ENCODE results near the gene STEAP3.

Gene STEAP3

DNA sequence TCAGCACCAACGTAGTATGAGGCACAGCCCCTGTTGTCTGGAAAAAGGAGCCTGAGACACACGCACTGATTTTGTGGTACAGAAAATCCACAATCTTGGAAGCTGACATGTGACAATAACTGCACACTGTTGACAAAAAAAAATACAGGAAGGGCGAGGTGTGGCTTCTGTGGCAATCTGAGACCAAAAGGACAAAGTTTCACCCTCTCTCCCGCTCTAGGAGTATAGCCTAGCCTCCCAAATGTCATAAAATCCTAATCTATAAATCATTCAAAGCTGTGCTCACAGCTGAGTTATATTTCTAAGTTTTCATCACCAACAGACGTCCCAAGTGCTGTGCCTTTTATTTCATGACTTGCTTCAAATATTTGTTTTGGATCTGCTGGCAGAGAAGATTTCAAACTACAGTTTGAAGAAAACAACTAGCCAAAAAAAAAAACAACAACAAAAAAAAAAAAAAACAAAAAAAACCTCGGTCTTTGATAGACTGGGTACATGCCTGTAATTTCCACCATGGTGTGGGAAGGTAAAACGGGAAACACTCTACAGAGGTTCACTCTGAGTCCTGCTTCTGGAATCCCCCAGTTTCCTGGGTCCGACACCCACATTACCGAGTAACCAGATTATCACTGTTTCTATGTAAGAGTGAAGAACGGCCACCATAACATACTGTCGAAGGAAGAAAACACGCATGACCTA, 82.0 kb downstream of the STEAP3 start:
- no peak overlapping the region for H3K27ac ChIP-seq (ENCODE audit: insufficient read depth, low read length, poor library complexity, severe bottlenecking)
- DNase-seq = no peak
- H3K9me3 ChIP-seq (ENCODE audit: control insufficient read depth, low read length) = no peaks in the 10 kb centered on the region
- H3K36me3 ChIP-seq (ENCODE audit: control insufficient read depth, insufficient read depth, low read length) = no peaks in the 10 kb centered on the region
- no peaks in the 10 kb centered on the region for H3K4me1 ChIP-seq (ENCODE audit: control insufficient read depth, insufficient read depth, low read length, poor library complexity, severe bottlenecking)
- H3K27me3 ChIP-seq (replicated peaks; ENCODE audit: control insufficient read depth, insufficient read depth, low read length, poor library complexity, severe bottlenecking) = no peaks in the 10 kb centered on the region
- no peak overlapping the region for H3K4me3 ChIP-seq (ENCODE audit: insufficient read depth, low read depth, low read length, poor library complexity, severe bottlenecking)

DNA sequence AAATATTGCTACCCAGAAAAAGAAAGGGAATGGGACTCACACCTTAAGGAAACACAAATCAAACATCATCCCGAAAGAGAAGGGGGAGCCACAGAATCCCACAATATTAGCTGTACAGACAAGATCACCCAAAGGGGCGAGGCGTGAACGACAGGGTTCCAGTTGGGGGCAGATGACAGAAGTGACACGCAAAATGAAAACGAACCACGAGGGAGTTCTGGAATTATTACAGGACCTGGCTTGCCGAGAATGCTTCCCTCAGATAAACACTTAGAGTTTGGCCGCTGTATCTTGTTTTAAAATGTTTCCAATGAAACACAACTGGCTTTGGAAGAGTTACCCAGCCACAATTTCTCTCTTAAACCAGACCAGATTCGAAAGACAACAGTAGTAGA, 82.6 kb downstream of the STEAP3 start:
- H3K27ac ChIP-seq (ENCODE audit: insufficient read depth, low read length, poor library complexity, severe bottlenecking) = no peak overlapping the region
- no peaks in the 10 kb centered on the region for H3K4me1 ChIP-seq (ENCODE audit: control insufficient read depth, insufficient read depth, low read length, poor library complexity, severe bottlenecking)
- H3K27me3 ChIP-seq (replicated peaks; ENCODE audit: control insufficient read depth, insufficient read depth, low read length, poor library complexity, severe bottlenecking) = no peaks in the 10 kb centered on the region
- H3K4me3 ChIP-seq (ENCODE audit: insufficient read depth, low read depth, low read length, poor library complexity, severe bottlenecking) = no peak overlapping the region
- H3K9me3 ChIP-seq (ENCODE audit: control insufficient read depth, low read length) = no peaks in the 10 kb centered on the region
- DNase-seq = no peak
- H3K36me3 ChIP-seq (ENCODE audit: control insufficient read depth, insufficient read depth, low read length) = no peaks in the 10 kb centered on the region

DNA sequence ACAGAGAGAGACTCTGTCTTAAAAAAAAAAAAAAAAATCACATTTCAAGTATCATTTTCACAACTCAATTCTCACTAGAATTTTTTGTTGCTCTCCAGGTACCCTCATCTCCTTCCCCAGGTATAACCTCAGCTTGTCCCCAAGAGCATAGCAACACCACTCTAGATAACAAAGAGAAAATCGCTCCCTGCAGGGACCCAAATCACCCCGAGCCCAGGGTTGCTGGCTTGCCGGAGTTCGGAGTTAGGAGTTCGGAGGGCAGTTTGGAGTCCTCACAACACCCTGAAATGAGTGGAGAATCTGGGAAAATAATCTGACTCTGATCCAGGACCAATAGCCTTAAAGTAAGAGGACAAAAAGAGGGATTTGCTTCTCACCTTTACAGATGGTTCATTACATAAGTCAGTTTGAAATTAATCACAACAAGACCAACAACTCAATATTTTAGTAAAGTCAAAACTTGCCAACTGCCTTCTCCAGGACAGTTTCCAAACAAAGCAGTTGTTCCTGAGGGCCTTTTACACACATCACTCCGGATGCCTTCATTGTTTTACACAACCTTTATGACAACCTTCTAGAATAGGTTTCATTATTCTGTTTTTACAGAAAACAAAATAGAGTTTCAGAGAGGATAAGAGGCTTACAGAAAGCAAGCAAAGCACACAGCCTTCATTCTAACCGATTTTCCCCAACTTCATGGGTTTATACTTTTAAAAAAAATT, 83.9 kb downstream of the STEAP3 start:
- Histone ChIP-seq H3K9me3 (ENCODE audit: control insufficient read depth, low read length) (no peaks in the 10 kb centered on the region), H3K4me1 (ENCODE audit: control insufficient read depth, insufficient read depth, low read length, poor library complexity, severe bottlenecking) (no peaks in the 10 kb centered on the region), H3K36me3 (ENCODE audit: control insufficient read depth, insufficient read depth, low read length) (no peaks in the 10 kb centered on the region), H3K4me3 (ENCODE audit: insufficient read depth, low read depth, low read length, poor library complexity, severe bottlenecking) (no peak overlapping the region), H3K27ac (ENCODE audit: insufficient read depth, low read length, poor library complexity, severe bottlenecking) (no peak overlapping the region), H3K27me3 (replicated peaks; ENCODE audit: control insufficient read depth, insufficient read depth, low read length, poor library complexity, severe bottlenecking) (no peaks in the 10 kb centered on the region)
- no peak for DNase-seq

DNA sequence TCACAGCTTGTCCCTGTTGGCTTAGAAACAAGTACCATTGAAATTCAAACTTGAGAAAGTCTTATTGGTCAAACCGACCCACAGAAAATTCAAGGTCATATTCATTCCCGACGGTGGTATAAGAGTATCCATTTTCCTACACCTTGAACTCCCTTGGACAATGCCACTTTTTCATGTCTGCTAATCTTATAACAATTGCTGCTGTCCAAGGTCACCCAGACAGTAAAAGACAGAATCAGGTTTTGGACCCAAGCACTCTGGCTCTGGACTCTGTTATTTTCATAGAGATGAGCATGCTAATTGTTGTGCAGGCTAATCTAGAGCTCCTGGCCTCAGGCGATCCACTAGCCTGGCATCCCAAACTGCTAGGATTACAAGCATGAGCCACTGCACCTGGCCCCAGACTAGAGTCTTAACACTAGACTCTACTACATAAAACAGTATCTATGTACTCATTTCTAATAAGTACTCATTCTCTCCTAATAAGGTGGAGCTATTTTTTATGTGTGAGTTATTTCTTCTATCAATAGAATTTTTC, 85.2 kb downstream of the STEAP3 start:
- no peak overlapping the region for H3K27ac ChIP-seq (ENCODE audit: insufficient read depth, low read length, poor library complexity, severe bottlenecking)
- H3K4me1 ChIP-seq (ENCODE audit: control insufficient read depth, insufficient read depth, low read length, poor library complexity, severe bottlenecking) = no peaks in the 10 kb centered on the region
- H3K36me3 ChIP-seq (ENCODE audit: control insufficient read depth, insufficient read depth, low read length) = no peaks in the 10 kb centered on the region
- H3K9me3 ChIP-seq (ENCODE audit: control insufficient read depth, low read length) = no peaks in the 10 kb centered on the region
- H3K27me3 ChIP-seq (replicated peaks; ENCODE audit: control insufficient read depth, insufficient read depth, low read length, poor library complexity, severe bottlenecking) = no peaks in the 10 kb centered on the region
- H3K4me3 ChIP-seq (ENCODE audit: insufficient read depth, low read depth, low read length, poor library complexity, severe bottlenecking) = no peak overlapping the region
- DNase-seq = no peak

DNA sequence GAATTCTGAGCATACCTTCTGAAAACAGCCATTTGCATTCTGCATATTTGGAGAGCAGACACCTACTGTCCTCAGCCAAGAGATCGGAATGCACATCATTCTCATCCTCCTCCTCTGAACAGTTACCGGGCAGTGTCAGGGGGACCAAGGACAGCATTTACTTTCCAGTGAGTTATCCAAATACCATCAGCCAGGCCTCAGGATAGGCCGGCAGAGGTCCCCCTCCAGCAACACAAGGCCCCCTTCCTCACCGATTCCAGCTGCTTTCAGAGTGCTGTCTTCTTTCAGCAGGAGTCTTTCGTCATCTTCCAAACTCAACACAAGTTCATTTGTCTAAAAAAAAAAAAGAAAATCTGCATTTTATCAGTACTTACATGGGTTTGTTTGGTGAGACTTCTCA, 87.7 kb downstream of the STEAP3 start:
- Histone ChIP-seq H3K27me3 (replicated peaks; ENCODE audit: control insufficient read depth, insufficient read depth, low read length, poor library complexity, severe bottlenecking) (no peaks in the 10 kb centered on the region), H3K36me3 (ENCODE audit: control insufficient read depth, insufficient read depth, low read length) (no peaks in the 10 kb centered on the region), H3K27ac (ENCODE audit: insufficient read depth, low read length, poor library complexity, severe bottlenecking) (no peak overlapping the region), H3K4me3 (ENCODE audit: insufficient read depth, low read depth, low read length, poor library complexity, severe bottlenecking) (no peak overlapping the region), H3K4me1 (ENCODE audit: control insufficient read depth, insufficient read depth, low read length, poor library complexity, severe bottlenecking) (no peaks in the 10 kb centered on the region), H3K9me3 (ENCODE audit: control insufficient read depth, low read length) (no peaks in the 10 kb centered on the region)
- no peak for DNase-seq

DNA sequence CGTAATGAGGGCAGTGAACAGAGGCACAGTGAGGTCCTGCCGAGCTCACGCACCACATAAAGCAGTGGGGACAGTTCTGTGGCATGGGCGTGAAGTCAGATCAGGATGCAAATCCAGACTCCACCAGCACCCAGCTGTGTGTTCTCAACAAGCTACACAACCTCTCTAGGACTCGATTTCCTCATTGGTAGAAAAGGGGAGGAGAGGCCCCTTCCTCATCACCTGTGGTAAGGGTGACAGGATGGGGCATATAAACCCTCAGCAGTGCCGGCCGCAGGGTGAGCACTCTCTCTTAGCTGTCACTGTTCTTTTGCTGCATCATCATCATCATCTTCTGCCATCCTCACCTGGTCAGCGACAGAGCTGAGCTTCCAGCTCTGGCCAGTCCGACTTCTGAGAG, 88.2 kb downstream of the STEAP3 start:
- Histone ChIP-seq H3K27me3 (replicated peaks; ENCODE audit: control insufficient read depth, insufficient read depth, low read length, poor library complexity, severe bottlenecking) (no peaks in the 10 kb centered on the region), H3K36me3 (ENCODE audit: control insufficient read depth, insufficient read depth, low read length) (no peaks in the 10 kb centered on the region), H3K9me3 (ENCODE audit: control insufficient read depth, low read length) (no peaks in the 10 kb centered on the region), H3K4me3 (ENCODE audit: insufficient read depth, low read depth, low read length, poor library complexity, severe bottlenecking) (no peak overlapping the region), H3K4me1 (ENCODE audit: control insufficient read depth, insufficient read depth, low read length, poor library complexity, severe bottlenecking) (no peaks in the 10 kb centered on the region), H3K27ac (ENCODE audit: insufficient read depth, low read length, poor library complexity, severe bottlenecking) (no peak overlapping the region)
- DNase-seq = no peak

All from effector memory CD4-positive, alpha-beta T cell (primary cell).